ENCODE results near the gene CLNK.

CLNK gene

DNA sequence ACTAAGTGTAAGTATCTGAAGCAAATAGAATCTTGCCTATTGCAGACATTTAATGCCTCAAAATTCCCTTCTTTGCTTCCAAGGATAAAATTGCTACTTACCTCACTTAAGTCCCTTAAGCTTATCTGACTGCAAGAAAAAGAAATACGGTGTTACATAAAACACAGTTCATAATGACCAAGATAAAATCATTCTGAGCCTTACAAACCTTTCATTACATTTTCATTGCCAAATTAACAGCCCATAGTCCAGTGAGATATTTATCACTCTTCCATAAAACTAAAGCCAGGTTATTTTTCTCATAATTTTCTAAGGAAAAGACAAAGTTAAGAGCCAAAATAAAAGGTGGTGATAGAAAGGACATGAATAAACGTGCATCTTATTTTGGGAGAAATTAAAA, 152.4 kb downstream of the CLNK start:
- no peak for DNase-seq (ENCODE audit: low read depth)
- TF ChIP-seq, protein P1, sequence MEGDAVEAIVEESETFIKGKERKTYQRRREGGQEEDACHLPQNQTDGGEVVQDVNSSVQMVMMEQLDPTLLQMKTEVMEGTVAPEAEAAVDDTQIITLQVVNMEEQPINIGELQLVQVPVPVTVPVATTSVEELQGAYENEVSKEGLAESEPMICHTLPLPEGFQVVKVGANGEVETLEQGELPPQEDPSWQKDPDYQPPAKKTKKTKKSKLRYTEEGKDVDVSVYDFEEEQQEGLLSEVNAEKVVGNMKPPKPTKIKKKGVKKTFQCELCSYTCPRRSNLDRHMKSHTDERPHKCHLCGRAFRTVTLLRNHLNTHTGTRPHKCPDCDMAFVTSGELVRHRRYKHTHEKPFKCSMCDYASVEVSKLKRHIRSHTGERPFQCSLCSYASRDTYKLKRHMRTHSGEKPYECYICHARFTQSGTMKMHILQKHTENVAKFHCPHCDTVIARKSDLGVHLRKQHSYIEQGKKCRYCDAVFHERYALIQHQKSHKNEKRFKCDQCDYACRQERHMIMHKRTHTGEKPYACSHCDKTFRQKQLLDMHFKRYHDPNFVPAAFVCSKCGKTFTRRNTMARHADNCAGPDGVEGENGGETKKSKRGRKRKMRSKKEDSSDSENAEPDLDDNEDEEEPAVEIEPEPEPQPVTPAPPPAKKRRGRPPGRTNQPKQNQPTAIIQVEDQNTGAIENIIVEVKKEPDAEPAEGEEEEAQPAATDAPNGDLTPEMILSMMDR (IDR thresholded peaks at IDR 0.05; ENCODE audit: low read length, missing control alignments), result no peak
- H3K4me3 ChIP-seq (replicated peaks; ENCODE audit: low read depth, low read length), result no peak overlapping the region

DNA sequence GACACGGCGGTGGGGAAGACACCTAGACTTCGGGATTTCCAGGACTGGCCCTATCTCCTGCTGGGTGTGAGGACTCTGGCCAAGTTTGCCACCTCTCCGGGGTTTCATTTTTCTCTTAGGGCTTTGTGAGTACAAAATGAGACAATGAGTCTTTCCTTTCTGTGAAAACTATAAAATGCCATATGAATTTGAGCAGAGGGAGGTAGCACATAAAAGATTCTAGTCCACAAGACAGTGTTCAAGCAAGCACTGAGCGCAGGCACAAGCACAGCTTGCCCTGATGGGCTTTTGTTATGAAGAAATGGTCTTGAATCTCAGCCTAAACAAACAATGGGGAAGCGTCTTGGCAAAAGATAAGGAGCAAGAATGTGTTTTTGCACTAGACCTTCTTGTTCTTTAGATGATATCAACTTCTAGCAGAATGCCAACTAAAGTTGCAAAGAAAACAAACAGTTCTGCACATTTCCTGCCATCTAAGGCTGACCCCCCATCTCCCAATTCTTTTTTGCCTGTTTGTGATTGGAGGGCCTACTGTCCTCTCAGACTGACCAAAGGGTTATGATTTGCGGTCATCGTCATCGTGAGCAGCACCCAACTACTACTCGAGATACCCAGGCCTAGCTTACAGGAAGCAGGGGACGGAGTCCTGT, 154.3 kb downstream of the CLNK start:
- H3K4me3 ChIP-seq (replicated peaks; ENCODE audit: low read depth, low read length), result peak overlapping the region; percentile 8
- peak; percentile 91 for DNase-seq (ENCODE audit: low read depth)
- TF ChIP-seq, protein P1 (IDR thresholded peaks at IDR 0.05; ENCODE audit: low read length, missing control alignments), result no peak

DNA sequence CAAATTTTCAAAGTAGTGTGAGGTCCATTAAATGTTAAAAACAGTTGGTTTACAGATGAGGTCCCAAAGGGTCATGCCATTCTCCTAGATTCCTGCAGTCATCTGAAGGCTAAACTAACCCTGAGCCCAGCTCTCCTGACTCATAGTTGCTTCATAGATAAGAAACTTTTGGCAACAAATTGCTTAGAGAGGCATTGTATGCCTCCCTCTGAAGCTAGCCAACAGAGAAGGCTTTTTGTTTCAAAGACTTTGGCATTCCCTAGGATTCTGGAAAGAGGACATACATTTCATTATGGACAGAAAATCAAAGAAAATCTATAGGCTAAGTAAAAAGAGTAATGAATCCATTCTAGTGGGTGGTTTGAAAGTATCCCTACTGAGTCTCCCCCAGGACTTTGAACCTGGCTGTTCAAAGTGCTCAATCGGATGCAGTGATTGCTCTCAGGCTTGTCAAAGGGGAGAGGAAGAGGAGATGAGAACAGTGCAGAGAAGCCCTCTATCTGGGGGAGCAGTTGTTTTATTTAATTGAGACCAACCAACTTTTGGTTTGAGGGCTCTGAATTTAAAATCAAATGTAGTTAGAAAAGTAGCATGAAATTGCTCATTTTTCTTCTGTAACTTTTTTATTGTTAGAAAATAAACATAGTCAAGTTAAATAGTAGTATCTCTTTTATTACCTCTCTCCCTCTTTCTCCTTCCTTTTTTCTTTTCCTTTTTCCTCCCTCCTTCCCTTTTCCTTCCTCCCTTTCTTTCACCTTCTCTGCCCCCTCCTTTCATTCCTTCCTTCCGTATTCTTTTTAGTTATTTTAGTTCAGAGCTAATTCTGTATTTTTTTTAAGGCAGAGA, 155.1 kb downstream of the CLNK start:
- TF ChIP-seq, protein P1 (IDR thresholded peaks at IDR 0.05; ENCODE audit: low read length, missing control alignments), result no peak
- peak; percentile 72 for DNase-seq (ENCODE audit: low read depth)
- H3K4me3 ChIP-seq (replicated peaks; ENCODE audit: low read depth, low read length), result peak overlapping the region; percentile 8

DNA sequence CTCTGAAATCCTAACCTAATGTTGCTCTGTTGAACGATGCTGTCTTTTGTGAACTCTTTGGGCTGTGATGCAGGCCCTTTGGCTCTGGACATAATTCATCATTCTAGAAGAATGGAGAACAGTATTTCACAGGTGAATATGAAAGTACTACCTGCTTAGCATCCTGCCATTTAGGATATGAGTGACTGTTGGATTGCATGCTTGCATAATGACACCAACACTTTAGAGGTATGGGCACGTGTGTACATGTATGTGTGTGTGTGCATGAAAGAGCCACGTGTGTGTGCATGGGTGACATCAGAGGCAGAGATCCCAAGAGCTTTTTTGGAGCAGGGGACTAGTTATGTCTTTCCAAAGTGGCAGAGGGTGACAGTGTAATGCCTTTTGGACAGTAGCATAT, 157.1 kb downstream of the CLNK start:
- DNase-seq (ENCODE audit: low read depth), result no peak
- H3K4me3 ChIP-seq (replicated peaks; ENCODE audit: low read depth, low read length), result no peak overlapping the region
- TF ChIP-seq, protein P1 (IDR thresholded peaks at IDR 0.05; ENCODE audit: low read length, missing control alignments), result no peak

DNA sequence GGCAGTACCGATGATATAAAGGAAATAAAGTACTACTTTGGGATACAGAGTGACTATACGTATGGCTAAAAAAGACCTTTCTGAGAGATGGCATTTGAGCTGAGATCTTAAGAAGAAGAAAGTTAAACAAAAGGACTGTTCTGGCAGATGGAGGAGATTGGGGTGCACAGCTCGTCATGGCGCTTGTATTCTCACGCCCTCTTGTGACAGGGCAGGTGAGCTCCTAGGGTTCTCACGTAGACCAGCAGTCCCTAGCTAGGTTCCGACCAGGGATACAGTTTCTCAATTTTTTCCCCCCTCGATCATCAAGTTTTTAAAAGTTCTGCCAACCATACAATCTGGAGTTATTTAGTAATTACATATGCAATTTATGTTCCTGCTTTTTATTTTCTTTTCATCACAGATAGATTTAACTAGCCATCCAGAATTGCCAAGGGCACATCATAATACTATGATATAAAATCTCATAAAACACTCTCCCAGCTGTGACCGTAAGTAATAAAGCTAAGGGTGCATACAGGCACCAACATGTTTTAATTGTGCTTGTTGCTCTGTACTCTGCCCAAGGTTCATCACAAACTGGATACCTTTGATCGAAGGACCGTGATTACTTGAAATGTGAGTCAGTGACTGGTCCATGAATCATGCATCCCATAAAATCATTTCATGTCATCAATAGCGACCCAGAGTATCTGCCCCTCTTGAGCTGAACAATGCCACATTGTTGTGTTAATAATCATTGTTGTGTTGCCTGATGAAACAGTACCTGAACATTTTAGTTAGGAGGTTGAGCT, 157.9 kb downstream of the CLNK start:
- TF ChIP-seq, protein P1 (IDR thresholded peaks at IDR 0.05; ENCODE audit: low read length, missing control alignments), result no peak
- no peak for DNase-seq (ENCODE audit: low read depth)

DNA sequence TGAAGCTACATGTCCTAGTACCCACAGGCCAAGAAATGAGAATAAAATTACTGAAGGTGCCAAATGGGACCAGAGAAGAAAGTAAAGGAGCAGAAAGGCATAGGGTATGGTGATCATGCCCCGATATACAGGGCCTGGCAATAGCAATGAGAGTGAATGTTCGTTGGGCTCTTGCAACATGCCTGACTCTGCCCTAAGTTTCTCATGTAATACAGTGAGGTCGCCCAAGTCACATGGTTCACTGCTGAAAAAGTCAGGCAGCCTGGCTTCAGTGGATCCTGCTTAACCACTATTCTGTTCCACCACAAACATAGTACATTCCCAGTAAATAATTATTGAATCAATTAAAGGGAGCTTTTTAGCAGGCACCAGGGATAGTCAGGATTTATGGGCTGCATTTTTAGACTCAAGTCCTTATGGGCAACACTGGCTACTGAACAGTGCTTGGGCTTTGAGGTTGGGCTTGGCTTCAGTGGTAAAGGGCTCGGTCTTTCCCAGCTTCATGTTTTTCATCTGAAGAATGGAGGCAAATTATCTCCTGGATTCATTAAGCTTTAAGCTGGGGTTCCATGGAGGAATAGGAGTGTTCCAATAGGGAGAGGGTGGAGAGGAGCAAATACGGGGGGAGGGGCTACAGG, 160.3 kb downstream of the CLNK start:
- H3K4me3 ChIP-seq (replicated peaks; ENCODE audit: low read depth, low read length), result no peak overlapping the region
- TF ChIP-seq, protein P1 (IDR thresholded peaks at IDR 0.05; ENCODE audit: low read length, missing control alignments), result no peak
- peak; percentile 33 for DNase-seq (ENCODE audit: low read depth)

More for the DNA sequence above, 157.9 kb downstream of the CLNK start:
- H3K4me3 ChIP-seq (replicated peaks; ENCODE audit: low read depth, low read length), result no peak overlapping the region
